ENCODE measurements around the gene VPS13D. TPM values are rescaled to one million over a fixed set of nuclear protein-coding genes. Genes with fewer than 3 reads are reported as not detected.

The VPS13D gene
- total RNA-seq, 1 donor from 2014 or later, result 81.7 TPM

GRCh38 chr1:12554521-12555305 is 324.9 kb downstream of the VPS13D start:
- H3K36me3 ChIP-seq, result no peaks in the 10 kb centered on the region
- peak; percentile 24 for DNase-seq
- intact Hi-C loops (cut with DNase I), result no loop called here
- H3K4me3 ChIP-seq, result no peak overlapping the region
- no peaks in the 10 kb centered on the region for H3K9me3 ChIP-seq
- no peak for ATAC-seq
- H3K4me1 ChIP-seq, result peaks cover 39% of the 10 kb centered on the region
- H3K27ac ChIP-seq, result peak overlapping the region; percentile 72
- no peak for TF ChIP-seq CTCF (IDR thresholded peaks at IDR 0.05)
- H3K27me3 ChIP-seq (ENCODE audit: low read depth), result no peaks in the 10 kb centered on the region

GRCh38 chr1:12555411-12556367 is 325.9 kb downstream of the VPS13D start:
- intact Hi-C loops (cut with DNase I), result no loop called here
- H3K4me3 ChIP-seq, result no peak overlapping the region
- H3K4me1 ChIP-seq, result peaks cover 37% of the 10 kb centered on the region
- no peak for ATAC-seq
- H3K27me3 ChIP-seq (ENCODE audit: low read depth), result no peaks in the 10 kb centered on the region
- DNase-seq, result peak; percentile 46
- H3K36me3 ChIP-seq, result no peaks in the 10 kb centered on the region
- TF ChIP-seq CTCF (IDR thresholded peaks at IDR 0.05), result no peak
- H3K9me3 ChIP-seq, result no peaks in the 10 kb centered on the region
- H3K27ac ChIP-seq, result peak overlapping the region; percentile 72

DNA sequence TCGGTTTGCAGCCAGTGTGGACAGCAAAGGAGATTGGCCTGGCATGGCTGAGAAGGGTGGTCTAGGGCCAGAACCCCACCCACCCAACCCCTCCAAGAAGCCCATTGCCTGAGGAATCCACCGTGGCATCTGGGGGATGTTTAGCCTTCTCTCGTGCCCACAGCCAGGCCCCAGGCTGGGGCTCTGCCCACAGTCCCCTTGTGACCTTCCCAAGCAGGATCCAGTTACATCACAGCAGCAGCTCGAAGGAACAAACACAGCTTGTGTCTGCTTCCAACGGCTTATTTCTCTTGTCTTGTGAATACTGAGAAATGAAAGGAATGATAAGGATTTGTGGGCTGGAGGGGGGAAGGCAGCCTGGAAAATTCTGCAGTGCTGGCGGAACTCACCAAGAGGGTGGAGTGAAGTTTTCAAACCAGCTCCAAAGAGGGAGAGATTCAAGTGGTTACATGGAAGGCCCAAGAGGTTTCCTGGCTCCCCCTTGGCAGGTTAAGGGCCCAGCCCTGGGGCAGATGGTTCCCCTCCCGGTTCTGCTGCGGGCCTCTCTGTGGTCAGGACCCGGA is 326.6 kb downstream of the VPS13D start:
- no peak overlapping the region for H3K4me3 ChIP-seq
- peaks cover 37% of the 10 kb centered on the region for H3K4me1 ChIP-seq
- peak; percentile 65 to 75 for ATAC-seq
- intact Hi-C loops (cut with DNase I), result no loop called here
- peak overlapping the region; percentile 72 for H3K27ac ChIP-seq
- DNase-seq, result peak; percentile 63
- no peaks in the 10 kb centered on the region for H3K27me3 ChIP-seq (ENCODE audit: low read depth)
- no peaks in the 10 kb centered on the region for H3K9me3 ChIP-seq
- H3K36me3 ChIP-seq, result no peaks in the 10 kb centered on the region
- TF ChIP-seq CTCF (IDR thresholded peaks at IDR 0.05), result no peak

- intact Hi-C loops (cut with DNase I), result no loop called here
- DNase-seq, result no peak
Observed at GRCh38 chr1:12556957-12557935, 327.4 kb downstream of the VPS13D start.

More at GRCh38 chr1:12556957-12557935, 327.4 kb downstream of the VPS13D start:
- Histone ChIP-seq H3K27ac (peak overlapping the region; percentile 72), H3K36me3 (no peaks in the 10 kb centered on the region), H3K9me3 (peaks cover under 1% of the 10 kb centered on the region), H3K4me1 (peaks cover 37% of the 10 kb centered on the region), H3K27me3 (ENCODE audit: low read depth) (no peaks in the 10 kb centered on the region), H3K4me3 (no peak overlapping the region)
- ATAC-seq, result no peak
- no peak for TF ChIP-seq CTCF (IDR thresholded peaks at IDR 0.05)

Data from lower lobe of right lung (tissue), 2 donors.